Keratinocyte (primary cell): Measurements from ENCODE around the gene SELENON. TPM values are rescaled to one million over a fixed set of nuclear protein-coding genes. Genes with fewer than 3 reads are reported as not detected.

Source experiments
- DNase-seq: peaks from one replicate; pipeline ENCODE4 v3.0.0-alpha.2; 2011; ENCODE audit warnings: low read depth, missing footprints, low spot score
- FAIRE-seq: peaks from 2 replicates; lab custom pipeline; 2011; peaks lifted over from hg19 to GRCh38; lab: Jason Lieb, UNC
- H2AFZ ChIP-seq: 2 replicates; pipeline ENCODE4 v1.6.0; 2012; ENCODE audit warnings: low read length, control low read depth, inconsistent platforms; ENCODE audit not compliant: control insufficient read depth
- H3K27ac ChIP-seq: 2 replicates; pipeline ENCODE4 v1.5.1; 2011; ENCODE audit warnings: low read length; ENCODE audit not compliant: control insufficient read depth, insufficient read depth
- H3K27me3 ChIP-seq: 3 replicates; pipeline ENCODE4 v1.6.0; 2011; ENCODE audit warnings: low read length; ENCODE audit not compliant: control insufficient read depth, insufficient read depth; ENCODE audit errors: extremely low read depth
- H3K36me3 ChIP-seq, 2 experiments: 2 replicates in 1 of 2; 3 replicates in 1 of 2; pipeline ENCODE4 v1.5.1; 2011; ENCODE audit warnings: low read length in 2 of 2, mild to moderate bottlenecking in 1 of 2; ENCODE audit not compliant: control insufficient read depth in 2 of 2, insufficient read depth in 2 of 2; ENCODE audit errors: extremely low read depth in 1 of 2
- H3K4me1 ChIP-seq: 3 replicates; pipeline ENCODE4 v1.5.1; 2011; ENCODE audit warnings: low read length; ENCODE audit not compliant: control insufficient read depth, insufficient read depth; ENCODE audit errors: extremely low read depth
- H3K4me2 ChIP-seq: 3 replicates; pipeline ENCODE4 v1.6.0; 2011; ENCODE audit warnings: low read depth, low read length; ENCODE audit not compliant: control insufficient read depth, insufficient read depth; ENCODE audit errors: extremely low read depth
- H3K4me3 ChIP-seq, 3 experiments: fragments of 200-600 bp in 1 of 3; sonication (generic) in 1 of 3; 2 replicates in 2 of 3; 3 replicates in 1 of 3; pipeline ENCODE4 v1.5.1; 2011 to 2016; ENCODE audit warnings: low read length in 3 of 3, mild to moderate bottlenecking in 3 of 3, control low read depth in 2 of 3, inconsistent platforms in 1 of 3, low read depth in 1 of 3, mixed read lengths in 1 of 3, mixed run types in 1 of 3, moderate library complexity in 1 of 3; ENCODE audit not compliant: control insufficient read depth in 2 of 3, insufficient read depth in 2 of 3; ENCODE audit errors: extremely low read depth in 1 of 3
- H3K79me2 ChIP-seq: 2 replicates; pipeline ENCODE4 v1.6.0; 2012; ENCODE audit warnings: low read length; ENCODE audit not compliant: control insufficient read depth, insufficient read depth
- H3K9ac ChIP-seq: 3 replicates; pipeline ENCODE4 v1.6.0; 2011; ENCODE audit warnings: low read length; ENCODE audit not compliant: control insufficient read depth, insufficient read depth; ENCODE audit errors: extremely low read depth
- H3K9me1 ChIP-seq: 3 replicates; pipeline ENCODE4 v1.6.0; 2011; ENCODE audit warnings: low read length; ENCODE audit not compliant: control insufficient read depth, insufficient read depth; ENCODE audit errors: extremely low read depth
- H3K9me3 ChIP-seq: 2 replicates; pipeline ENCODE4 v1.5.1; 2012; ENCODE audit warnings: low read depth, low read length; ENCODE audit not compliant: control insufficient read depth
- H4K20me1 ChIP-seq: 3 replicates; pipeline ENCODE4 v1.6.0; 2011; ENCODE audit warnings: low read length; ENCODE audit not compliant: control insufficient read depth, insufficient read depth; ENCODE audit errors: extremely low read depth
- CTCF ChIP-seq, 3 experiments: IDR thresholded peaks in 1 of 3; conservative IDR thresholded peaks in 1 of 3; optimal IDR thresholded peaks in 1 of 3; 2 replicates in 2 of 3; 3 replicates in 1 of 3; pipeline versions ENCODE3 to v1.5.1; 2011; ENCODE audit warnings: low read length in 3 of 3, mild to moderate bottlenecking in 3 of 3, moderate library complexity in 2 of 3, control low read depth in 1 of 3, inconsistent platforms in 1 of 3; ENCODE audit not compliant: insufficient read depth in 2 of 3; ENCODE audit errors: extremely low read depth in 1 of 3
- EZH2 ChIP-seq: IDR thresholded peaks from one replicate; pipeline ENCODE4 v1.6.1; 2012; ENCODE audit warnings: inconsistent platforms, mild to moderate bottlenecking, low read length, moderate library complexity
- dilution Hi-C: fragments of 300-500 bp; cut with MboI; formaldehyde crosslinking; loops from one replicate; pipeline ENCODE4 v1.7.0; 2020; ENCODE audit warnings: low sequenced_read_pairs; ENCODE audit not compliant: extremely low pct_ligation_motif_present
- polyA plus RNA-seq, 5 experiments: library from polyadenylated mRNA; depleted of rRNA in 3 of 5; stranded (reverse) in 3 of 5; stranded (forward) in 1 of 5; unstranded in 1 of 5; fragments of >200 nt; gene quantifications; 1 replicate in 1 of 5; 2 replicates in 3 of 5; 3 replicates in 1 of 5; pipeline versions ENCODE4 v1.2.1 to v1.2.3, GENCODE V29; 2011 to 2012; ENCODE audit warnings: missing spikeins in 2 of 5, low read depth in 1 of 5, low replicate concordance in 1 of 5

SELENON gene
- polyA plus RNA-seq, 1 donor (not counting 4 experiments of a cell fraction or from before 2014, with no cell fraction given): 15.4 TPM

DNA sequence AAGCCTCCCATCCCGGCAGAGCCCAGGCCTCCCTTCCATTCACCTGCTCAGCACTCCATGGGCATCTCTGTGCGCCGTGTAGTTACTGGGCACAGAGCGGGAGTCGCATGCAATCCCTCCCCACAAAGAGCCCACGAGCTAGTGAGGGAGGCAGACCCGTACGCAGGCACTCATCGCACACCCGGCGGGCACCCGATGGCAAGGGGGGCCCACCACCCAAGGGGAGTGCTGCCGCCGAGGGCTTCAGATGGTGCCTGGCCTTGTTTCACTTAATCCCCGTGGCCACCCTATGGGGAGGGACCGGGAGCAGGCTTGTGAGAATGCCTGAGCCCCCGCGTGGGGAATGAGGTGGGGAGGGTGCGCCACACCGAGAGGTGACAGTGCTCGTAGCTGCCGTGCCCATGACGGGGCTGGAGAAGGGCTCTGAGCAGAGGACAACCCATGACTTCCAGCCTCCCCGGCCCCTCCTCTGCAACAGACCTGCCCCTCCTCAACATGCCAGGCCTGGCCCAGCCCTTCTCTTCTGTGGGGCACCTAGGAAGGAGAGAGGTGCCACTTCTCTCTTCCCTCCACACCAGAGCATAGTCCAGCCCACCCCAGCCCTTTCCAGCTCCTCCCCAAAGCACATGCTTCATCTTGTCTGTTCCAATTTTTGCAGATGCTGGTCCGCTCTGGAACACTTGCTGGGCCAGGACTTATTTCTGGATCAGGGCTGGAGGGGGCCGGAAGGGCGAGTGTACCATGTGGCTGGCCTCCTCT lies 30.2 kb upstream of the SELENON start:
- H3K4me3 ChIP-seq: no peak overlapping the region
- H3K9me1 ChIP-seq: no peaks in the 10 kb centered on the region
- dilution Hi-C loops: no loop called here
- H3K4me2 ChIP-seq: no peak overlapping the region
- no peak overlapping the region for H2AFZ ChIP-seq
- no peak overlapping the region for H3K9ac ChIP-seq
- TF ChIP-seq CTCF (optimal IDR thresholded peaks at IDR 0.05 in 1 of 3, IDR thresholded peaks at IDR 0.05 in 1 of 3, conservative IDR thresholded peaks at IDR 0.05 in 1 of 3; ENCODE audit: extremely low read depth in 1 of 3, insufficient read depth in 2 of 3, low read length in 3 of 3): no peak
- no peak for TF ChIP-seq EZH2
- H3K27ac ChIP-seq: no peak overlapping the region
- H3K9me3 ChIP-seq: no peaks in the 10 kb centered on the region
- no peak for FAIRE-seq
- H4K20me1 ChIP-seq: no peaks in the 10 kb centered on the region
- H3K27me3 ChIP-seq: peaks cover 16% of the 10 kb centered on the region
- H3K79me2 ChIP-seq: no peaks in the 10 kb centered on the region
- peaks cover 11% of the 10 kb centered on the region for H3K4me1 ChIP-seq
- no peaks in the 10 kb centered on the region for H3K36me3 ChIP-seq
- no peak for DNase-seq

- Histone ChIP-seq H3K79me2 (no peaks in the 10 kb centered on the region), H3K9ac (no peak overlapping the region), H2AFZ (no peak overlapping the region), H3K36me3 (no peaks in the 10 kb centered on the region), H3K9me1 (no peaks in the 10 kb centered on the region), H3K27me3 (peaks cover 16% of the 10 kb centered on the region), H3K9me3 (no peaks in the 10 kb centered on the region), H3K4me3 (no peak overlapping the region), H4K20me1 (no peaks in the 10 kb centered on the region), H3K4me1 (peaks cover 11% of the 10 kb centered on the region), H3K4me2 (no peak overlapping the region), H3K27ac (no peak overlapping the region)
- dilution Hi-C loops: no loop called here
- TF ChIP-seq EZH2 (no peak), CTCF (optimal IDR thresholded peaks at IDR 0.05 in 1 of 3, IDR thresholded peaks at IDR 0.05 in 1 of 3, conservative IDR thresholded peaks at IDR 0.05 in 1 of 3; ENCODE audit: extremely low read depth in 1 of 3, insufficient read depth in 2 of 3, low read length in 3 of 3) (no peak)
- FAIRE-seq (no peak), DNase-seq (no peak)
Observed at GRCh38 chr1:25770541-25771220, 29.3 kb upstream of the SELENON start.
